IMR-90 (cell line): ENCODE measurements around the gene COL20A1.

Experiments used
- BHLHE40 ChIP-seq: fragments of 150-350 bp; IDR thresholded peaks from 2 replicates; pipeline ENCODE4 v1.6.1; 2016; ENCODE audit warnings: mild to moderate bottlenecking, low read depth, low read length
- CEBPB ChIP-seq: IDR thresholded peaks from 2 replicates; pipeline ENCODE4 v1.6.1; 2012; ENCODE audit warnings: low read depth, low read length, improper control_type of control experiment
- CHD1 ChIP-seq: IDR thresholded peaks from 2 replicates; pipeline ENCODE4 v1.6.1; 2012; ENCODE audit warnings: low read depth, low read length, improper control_type of control experiment
- CTCF ChIP-seq: conservative IDR thresholded peaks from 2 replicates; pipeline ENCODE4 v1.5.1; 2012; ENCODE audit warnings: mild to moderate bottlenecking, low read depth, low read length, improper control_type of control experiment
- ELK1 ChIP-seq: fragments of 150-350 bp; IDR thresholded peaks from 2 replicates; pipeline ENCODE4 v1.6.1; 2016; ENCODE audit warnings: low read depth, mild to moderate bottlenecking, low read length, moderate library complexity, borderline replicate concordance
- FOS ChIP-seq: fragments of 150-350 bp; IDR thresholded peaks from 2 replicates; pipeline ENCODE4 v1.6.1; 2016; ENCODE audit warnings: low read depth, low read length
- MAFK ChIP-seq: IDR thresholded peaks from 2 replicates; pipeline ENCODE4 v1.6.1; 2012; ENCODE audit warnings: low read depth, low read length, improper control_type of control experiment
- MAZ ChIP-seq: IDR thresholded peaks from 2 replicates; pipeline ENCODE4 v1.6.1; 2012; ENCODE audit warnings: low read depth, mild to moderate bottlenecking, low read length, improper control_type of control experiment, moderate library complexity, borderline replicate concordance
- MXI1 ChIP-seq: IDR thresholded peaks from 2 replicates; pipeline ENCODE4 v1.6.1; 2012; ENCODE audit warnings: low read depth, mild to moderate bottlenecking, low read length, moderate library complexity, borderline replicate concordance
- POLR2A ChIP-seq: IDR thresholded peaks from 2 replicates; pipeline ENCODE4 v1.6.1; 2012; ENCODE audit warnings: mild to moderate bottlenecking, low read depth, low read length
- RAD21 ChIP-seq: IDR thresholded peaks from 2 replicates; pipeline ENCODE4 v1.6.1; 2012; ENCODE audit warnings: low read length, improper control_type of control experiment
- RFX5 ChIP-seq: IDR thresholded peaks from 2 replicates; pipeline ENCODE4 v1.8.0; 2012; ENCODE audit warnings: low read depth, mild to moderate bottlenecking, low read length, moderate library complexity
- SMC3 ChIP-seq: fragments of 150-350 bp; IDR thresholded peaks from 2 replicates; pipeline ENCODE4 v1.6.1; 2016; ENCODE audit warnings: low read depth, mild to moderate bottlenecking, antibody characterized with exemption, low read length, moderate library complexity
- USF2 ChIP-seq: fragments of 150-350 bp; IDR thresholded peaks from 2 replicates; pipeline ENCODE4 v1.6.1; 2017; ENCODE audit warnings: mild to moderate bottlenecking, antibody characterized with exemption, low read length, low read depth

- TF ChIP-seq BHLHE40 (no peak), CTCF (no peak), RAD21 (no peak), MAFK (no peak), MAZ (no peak), POLR2A (no peak), MXI1 (no peak), SMC3 (no peak), USF2 (no peak), CEBPB (no peak), RFX5 (no peak), ELK1 (no peak), CHD1 (no peak), FOS (no peak)
These were observed 14.3 kb upstream of the COL20A1 start for GRCh38 chr20:63278661-63279060.
